Measurements from ENCODE around the gene BCL2L15.

BCL2L15 gene

DNA sequence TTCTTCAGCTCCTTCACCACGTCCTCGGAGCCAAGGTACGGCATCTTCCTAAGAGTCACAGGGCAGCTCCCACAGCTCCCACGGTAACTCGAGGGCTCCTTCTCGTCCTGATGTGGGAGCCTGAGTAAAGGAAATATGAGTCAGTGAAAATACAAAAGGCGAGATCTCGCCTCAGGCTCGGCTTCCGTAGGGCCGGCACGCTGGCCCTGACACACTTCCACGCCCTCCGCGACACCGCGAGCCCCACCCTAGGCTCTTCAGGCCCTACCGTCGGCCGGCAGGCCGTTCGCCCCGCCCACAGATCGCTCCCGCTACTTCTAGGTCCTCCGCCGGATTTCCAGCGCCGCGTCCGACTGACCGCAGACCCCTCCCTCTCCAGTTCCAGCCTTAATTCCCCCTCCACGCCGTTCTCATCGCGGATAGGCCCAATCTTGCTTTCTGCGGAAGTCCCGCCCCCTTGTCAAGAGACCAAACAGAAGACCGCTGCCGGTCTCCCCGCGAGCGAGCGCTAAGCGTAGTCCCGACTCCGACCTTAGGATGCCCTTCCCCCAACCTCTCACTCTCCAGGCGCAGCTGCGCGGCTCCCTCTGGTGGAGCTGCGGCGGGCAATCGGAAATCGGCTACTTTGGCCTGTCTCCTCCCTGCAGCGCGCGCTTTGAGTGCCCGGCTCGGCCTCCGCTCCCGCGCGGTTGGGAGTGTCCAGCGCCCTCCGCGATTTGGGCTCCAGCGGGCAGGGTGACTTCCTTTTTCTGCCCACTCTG, 17.5 kb upstream of the BCL2L15 start, which contains the start of the genes AP4B1 and DCLRE1B:
Gene AP4B1, minus strand, starts transcription at position 126 of the 761 bp plus-strand sequence. Its CDS starts 82 bp downstream, at position 44.
Gene DCLRE1B, plus strand, starts transcription at position 653 of the 761 bp plus-strand sequence. CDS start 261 bp downstream, outside the sequence.
- DNase-seq = peak; percentile 99

DNA sequence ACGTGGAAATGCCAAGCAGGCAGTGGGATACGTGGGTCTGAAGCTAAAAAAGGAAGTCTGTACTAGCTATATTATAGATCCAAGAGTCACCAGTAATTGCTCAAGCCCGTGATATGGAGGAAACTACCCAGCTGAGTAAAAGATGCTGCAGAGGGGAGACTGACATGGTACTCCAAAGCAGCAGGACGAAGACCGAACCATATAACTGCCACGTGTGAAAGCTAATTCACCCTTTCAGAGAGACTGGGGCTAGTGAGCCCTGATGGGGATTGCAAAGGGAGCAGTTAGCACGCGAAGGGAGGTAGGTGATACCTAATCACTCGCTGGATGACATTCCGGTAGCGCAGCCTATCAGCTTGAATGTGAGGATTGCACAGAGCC, 16.9 kb upstream of the BCL2L15 start:
- no peak for DNase-seq

DNA sequence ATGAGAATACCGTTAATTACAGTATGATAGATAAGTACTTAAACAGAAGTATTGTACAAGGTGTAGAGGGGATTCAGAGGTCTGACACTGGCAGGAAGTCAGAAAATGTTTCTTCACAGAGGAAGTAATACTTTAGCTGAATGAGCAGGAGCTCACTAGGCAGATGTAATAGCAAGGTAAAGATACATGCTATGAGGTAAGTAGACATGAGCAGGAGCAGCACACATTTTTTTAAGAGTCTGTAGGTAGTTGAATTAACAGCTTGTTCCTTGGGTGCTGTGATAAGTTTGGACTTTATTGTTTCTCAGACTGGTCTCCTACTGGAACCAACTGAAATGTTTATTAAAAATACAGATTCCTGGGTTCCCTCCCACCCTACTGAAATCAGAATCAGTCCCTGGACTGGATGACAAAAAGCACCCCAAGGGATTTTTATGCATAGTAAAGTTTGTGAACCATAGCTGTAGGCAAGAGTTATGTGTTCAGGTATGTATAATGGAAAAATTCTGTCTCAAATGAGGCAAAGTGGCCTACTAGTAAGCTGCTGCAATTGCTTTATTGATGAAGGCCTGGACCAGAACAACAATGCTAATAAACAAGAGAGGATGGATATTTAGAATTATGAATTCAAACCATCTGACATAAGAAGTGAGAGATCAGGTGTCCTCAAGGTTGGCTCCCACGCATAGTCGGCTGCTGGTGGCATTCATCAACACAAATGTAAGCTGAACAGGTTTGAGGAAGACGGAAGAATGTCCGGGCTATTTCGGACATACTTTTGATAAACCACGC, 16.3 kb upstream of the BCL2L15 start:
- peak; percentile 40 for DNase-seq

DNA sequence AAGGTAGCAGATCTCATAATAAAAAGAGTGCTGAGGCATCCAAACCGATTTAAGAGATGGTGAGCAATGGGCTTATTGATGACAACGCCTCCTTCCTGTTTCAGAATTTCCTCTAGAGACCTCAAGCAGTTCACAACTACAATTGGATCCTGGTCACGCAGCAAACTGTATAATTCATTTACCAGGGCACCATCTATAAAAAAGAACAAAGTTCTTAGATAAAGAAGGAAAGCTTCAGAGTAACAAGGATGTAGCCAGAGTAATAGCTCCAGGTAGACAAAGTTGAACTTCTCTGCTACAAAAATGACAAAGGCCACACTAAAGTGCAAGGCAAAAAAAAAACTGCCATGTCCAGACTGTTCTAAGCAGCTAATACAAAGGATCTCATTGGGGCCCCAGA, 13.8 kb upstream of the BCL2L15 start:
- no peak for DNase-seq

- DNase-seq = no peak
These were observed 11.7 kb upstream of the BCL2L15 start for GRCh38 chr1:113899111-113899510.

DNA sequence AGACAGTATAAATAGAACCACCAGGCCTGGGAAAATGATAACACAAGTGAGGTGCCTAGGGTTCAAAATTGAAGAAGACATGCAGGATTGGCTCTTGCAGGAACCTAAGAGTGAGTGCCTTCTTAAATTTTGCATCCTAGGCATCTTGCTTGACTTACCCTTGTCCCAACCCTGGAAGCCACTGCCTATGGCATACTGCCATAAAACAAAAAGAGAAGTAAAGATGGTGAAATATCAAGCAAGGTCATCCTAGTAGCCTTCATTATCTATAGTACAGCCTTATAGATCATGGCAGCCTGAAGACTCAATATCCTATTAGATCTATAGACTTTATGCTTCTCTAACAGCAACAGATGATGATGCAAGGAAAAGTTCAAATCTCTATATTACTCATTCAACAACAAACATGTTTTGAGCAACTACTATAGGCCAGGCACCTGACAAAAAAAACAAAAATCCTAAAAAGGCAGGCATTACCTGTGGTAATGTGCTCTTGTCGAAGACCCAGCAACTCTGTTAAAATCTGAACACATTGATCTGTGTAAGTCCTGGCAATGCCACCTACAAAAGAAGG, 10.9 kb upstream of the BCL2L15 start:
- no peak for DNase-seq

DNA sequence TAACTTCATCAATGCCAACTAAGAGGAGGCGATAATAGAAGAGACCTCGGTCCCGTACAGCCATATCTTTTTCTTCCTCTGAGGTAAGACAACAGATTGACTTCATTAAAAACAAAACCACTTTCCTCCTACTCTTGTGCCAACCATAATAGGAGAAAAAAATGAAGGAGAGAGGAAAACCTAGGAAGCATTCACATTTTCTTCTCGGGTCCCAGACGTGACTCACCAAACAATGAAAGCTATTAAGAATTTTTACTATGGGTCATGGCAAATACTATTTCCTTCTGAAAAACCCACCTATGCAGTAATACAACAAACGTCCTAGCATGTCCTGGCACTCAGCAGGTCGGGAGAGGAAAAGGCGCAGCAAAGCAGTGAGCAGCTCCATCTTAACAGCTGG, 8.6 kb upstream of the BCL2L15 start:
- no peak for DNase-seq

- no peak for DNase-seq
These were observed 7.7 kb upstream of the BCL2L15 start for GRCh38 chr1:113895098-113895497.

DNA sequence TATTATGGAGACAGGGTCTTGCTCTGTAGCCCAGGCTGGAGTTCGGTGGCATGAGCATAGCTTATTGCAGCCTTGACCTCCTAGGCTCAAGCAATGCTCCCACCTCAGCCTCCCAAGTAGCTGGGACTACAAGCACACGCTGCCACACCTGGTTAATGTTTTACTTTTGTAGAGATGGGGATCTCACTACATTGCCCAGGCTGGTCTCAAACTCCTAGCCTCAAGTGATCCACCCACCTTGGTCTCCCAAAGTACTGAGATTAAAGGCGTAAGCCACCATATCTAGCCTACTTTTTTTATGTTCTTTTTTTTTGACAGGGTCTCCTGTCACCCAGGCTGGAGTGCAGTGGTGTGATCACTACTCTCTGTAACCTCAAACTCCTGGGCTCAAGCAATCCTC, 5.9 kb upstream of the BCL2L15 start:
- no peak for DNase-seq

DNA sequence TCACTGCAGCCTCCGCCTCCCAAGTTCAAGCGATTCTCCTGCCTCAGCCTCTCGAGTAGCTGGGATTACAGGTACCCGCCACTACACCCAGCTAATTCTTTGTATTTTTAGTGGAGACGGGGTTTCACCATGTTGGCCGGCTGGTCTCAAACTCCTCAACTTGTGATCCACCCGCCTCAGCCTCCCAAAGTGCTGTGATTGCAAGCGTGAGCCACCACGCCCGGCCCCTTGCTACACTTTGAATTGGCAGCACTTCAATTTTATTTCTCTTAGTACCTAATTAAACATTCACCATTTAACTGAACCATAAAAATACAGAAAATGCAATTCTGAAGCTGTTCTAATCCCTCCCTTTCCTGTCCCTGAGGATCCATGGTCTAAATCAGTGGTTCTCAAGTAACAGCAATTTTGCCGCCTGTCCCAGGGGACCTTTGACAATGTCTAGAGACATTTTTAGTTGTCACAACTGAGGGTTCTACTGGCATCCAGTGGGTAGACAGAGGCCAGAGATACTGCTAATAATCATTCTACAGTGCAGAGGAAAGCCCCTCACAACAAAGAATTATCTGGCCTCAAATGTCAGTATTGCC, 4.3 kb upstream of the BCL2L15 start:
- no peak for DNase-seq

DNA sequence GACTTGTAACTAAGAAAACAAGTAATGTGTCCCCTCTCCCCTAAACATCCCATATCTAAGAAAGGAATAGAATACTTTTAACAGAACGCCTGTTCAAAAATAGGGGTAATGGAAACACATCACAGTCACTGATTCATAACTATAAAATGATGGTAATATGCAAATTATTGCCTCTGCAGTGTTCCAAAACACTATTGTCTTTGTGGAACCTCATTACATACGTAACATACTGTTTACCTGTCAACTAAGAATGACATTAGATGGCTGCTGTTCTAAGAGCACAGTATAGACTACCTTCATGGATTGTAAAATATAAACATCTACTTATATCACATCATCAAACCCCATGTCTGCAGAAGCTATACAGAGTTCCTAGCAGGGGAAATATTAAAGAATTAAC, 3.4 kb upstream of the BCL2L15 start:
- DNase-seq = no peak

GRCh38 chr1:113886417-113887401, 672 bp downstream of the BCL2L15 start:
- DNase-seq = no peak

GRCh38 chr1:113881661-113882060, 5.7 kb downstream of the BCL2L15 start:
- no peak for DNase-seq

DNA sequence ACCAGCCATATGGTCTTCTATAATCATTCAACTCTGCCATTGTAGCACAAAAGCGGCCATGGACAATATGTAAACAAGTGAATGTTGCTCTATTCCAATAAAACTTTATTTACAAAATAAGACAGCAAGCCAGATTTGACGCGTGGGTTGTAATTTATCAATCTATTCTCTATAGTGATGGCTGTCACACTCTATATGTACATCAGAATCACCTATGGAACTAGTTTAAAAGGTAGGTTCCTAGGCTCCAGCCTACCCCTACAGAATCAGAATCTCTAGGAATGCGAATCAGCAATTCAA, 7.7 kb downstream of the BCL2L15 start:
- DNase-seq = no peak

DNA sequence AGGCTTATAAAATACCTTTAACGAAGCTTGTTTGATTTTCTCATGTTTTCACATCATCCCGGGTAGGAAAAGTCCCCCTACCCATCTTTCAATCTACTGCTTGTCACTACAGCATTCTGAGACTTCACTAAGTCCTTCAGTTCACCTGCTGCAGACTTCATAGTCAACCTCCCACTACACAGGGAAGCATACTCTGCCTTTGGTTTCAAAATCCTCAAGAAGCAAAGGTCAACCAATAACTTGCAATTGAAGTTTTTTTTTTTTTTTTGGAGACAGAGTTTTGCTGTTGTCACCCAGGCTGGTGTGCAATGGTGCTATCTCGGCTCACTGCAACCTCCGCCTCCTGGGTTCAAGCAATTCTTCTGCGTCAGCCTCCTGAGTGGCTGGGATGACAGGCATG, 11.2 kb downstream of the BCL2L15 start:
- DNase-seq = no peak

GRCh38 chr1:113875714-113876113, 11.7 kb downstream of the BCL2L15 start:
- DNase-seq = peak; percentile 48

DNA sequence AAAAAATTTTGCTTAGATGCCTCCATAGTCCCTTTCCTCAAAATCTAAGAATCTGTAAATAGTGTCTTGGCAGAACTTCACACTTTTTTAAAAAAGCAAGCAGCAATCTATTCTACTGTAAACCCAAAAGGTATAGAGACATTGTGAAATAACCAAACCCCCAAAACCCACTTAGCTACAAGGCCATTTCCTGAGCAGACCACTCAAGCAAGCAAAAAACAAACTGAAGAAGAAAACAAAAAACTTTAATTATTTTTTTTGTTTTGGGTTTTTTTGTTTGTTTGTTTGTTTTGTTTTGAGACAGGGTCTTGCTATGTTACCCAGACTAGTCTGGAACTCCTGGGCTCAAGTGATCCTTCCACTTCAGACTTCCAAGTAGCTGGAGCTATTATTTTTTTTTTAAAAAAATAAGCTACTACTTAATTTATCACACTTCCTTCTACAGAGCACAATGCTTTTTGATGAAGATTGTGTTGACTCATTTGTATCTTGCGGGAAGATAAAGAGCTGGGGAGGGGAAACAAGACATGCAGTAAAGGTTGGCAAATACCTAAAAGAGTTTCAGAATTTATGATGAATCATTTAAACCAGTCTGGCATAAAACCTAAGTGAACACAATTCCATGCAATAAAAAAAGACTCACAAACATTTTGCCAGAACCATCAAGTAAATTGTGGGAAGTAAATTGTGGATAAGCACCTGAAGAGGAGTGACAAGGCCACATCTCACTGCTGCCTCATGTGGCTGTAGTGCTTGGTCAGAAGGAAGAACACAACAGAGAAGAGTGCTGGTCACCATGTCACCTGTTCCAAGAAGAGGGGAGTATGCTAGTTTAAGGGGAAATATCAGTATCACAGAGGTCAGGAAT, 13.1 kb downstream of the BCL2L15 start:
- DNase-seq = peak; percentile 23

- DNase-seq = no peak
These were observed 15.0 kb downstream of the BCL2L15 start for GRCh38 chr1:113872219-113872935.

- no peak for DNase-seq
These were observed 15.7 kb downstream of the BCL2L15 start, which contains the start of gene PTPN22 for GRCh38 chr1:113871597-113872113. Gene PTPN22 (minus strand): TSS chr1:113871712.

- no peak for DNase-seq
These were observed 16.6 kb downstream of the BCL2L15 start for GRCh38 chr1:113870778-113871177.
